Esophagus squamous epithelium (tissue), 4 donors: ENCODE results near the gene EVI2B.

ENCODE experiments used
- POLR2A ChIP-seq, 4 donors: fragments of 450-650 bp; IDR thresholded peaks; one replicate each; pipeline ENCODE4 v1.6.1; 2017; ENCODE audit warnings: antibody characterized with exemption in 4 of 4, mild to moderate bottlenecking in 4 of 4, moderate library complexity in 3 of 4
- TF ChIP-seq, protein P1 (sequence below), 6 experiments: fragments of 450-650 bp in 4 of 6; fragments of 200-600 bp in 2 of 6; sonication (generic) in 2 of 6; IDR thresholded peaks; one replicate each; pipeline ENCODE4 v1.5.1; 2016 to 2019; ENCODE audit warnings: antibody characterized with exemption in 6 of 6, mild to moderate bottlenecking in 4 of 6, moderate library complexity in 4 of 6

DNA sequence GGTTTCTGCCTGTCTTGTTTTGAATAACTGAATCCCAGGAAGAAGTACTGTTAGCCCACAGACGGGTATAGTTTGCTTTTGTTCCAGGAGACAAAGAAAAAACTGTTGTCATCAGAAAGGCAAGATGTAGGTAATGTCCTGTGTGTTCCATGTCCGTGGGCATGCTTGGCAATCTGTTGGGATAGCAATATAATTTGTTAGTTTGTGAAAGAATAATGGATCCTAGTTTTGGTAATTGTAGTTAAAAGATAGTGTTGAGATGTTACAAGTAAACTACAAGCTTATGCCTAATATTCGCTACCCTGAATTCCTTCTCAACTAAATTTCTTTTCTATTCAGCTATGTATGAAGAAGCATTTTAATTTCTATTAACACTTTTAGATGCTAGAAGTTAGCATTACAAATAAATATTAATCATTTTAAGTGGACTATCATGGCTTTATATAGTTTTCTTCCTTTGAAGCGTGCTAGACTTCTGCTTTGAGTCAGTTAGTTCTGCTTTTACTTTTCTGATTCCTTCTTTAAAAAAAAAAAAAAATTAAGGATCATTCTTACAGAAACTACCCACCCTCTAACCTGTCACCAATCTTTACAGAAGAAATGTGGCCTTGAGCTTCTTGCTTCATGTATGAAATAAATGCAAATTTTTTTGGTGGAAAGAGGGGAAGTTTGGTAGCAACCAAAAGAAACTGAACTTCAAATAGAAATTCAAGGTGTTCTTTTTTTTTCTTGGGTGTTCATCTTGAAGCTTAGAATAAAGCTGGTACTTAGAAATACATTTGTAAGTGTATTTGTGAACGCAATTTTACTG lies 5.2 kb upstream of the EVI2B start:
- TF ChIP-seq, protein P1, sequence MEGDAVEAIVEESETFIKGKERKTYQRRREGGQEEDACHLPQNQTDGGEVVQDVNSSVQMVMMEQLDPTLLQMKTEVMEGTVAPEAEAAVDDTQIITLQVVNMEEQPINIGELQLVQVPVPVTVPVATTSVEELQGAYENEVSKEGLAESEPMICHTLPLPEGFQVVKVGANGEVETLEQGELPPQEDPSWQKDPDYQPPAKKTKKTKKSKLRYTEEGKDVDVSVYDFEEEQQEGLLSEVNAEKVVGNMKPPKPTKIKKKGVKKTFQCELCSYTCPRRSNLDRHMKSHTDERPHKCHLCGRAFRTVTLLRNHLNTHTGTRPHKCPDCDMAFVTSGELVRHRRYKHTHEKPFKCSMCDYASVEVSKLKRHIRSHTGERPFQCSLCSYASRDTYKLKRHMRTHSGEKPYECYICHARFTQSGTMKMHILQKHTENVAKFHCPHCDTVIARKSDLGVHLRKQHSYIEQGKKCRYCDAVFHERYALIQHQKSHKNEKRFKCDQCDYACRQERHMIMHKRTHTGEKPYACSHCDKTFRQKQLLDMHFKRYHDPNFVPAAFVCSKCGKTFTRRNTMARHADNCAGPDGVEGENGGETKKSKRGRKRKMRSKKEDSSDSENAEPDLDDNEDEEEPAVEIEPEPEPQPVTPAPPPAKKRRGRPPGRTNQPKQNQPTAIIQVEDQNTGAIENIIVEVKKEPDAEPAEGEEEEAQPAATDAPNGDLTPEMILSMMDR (IDR thresholded peaks at IDR 0.05) = no peak
- TF ChIP-seq POLR2A (IDR thresholded peaks at IDR 0.05) = no peak
